C4-2B (cell line): ENCODE results near the gene ZNF48.

Source experiments
- CTCF ChIP-seq: fragments of 450-650 bp; conservative IDR thresholded peaks from 2 replicates; pipeline ENCODE4 v1.5.1; 2017; ENCODE audit warnings: mild to moderate bottlenecking
- ZFX ChIP-seq: fragments of 450-650 bp; IDR thresholded peaks from 2 replicates; pipeline ENCODE4 v1.6.1; 2017

- no peak for TF ChIP-seq CTCF
- TF ChIP-seq ZFX: no peak
These were observed 49.9 kb downstream of the ZNF48 start for GRCh38 chr16:30445149-30445407.
